ENCODE measurements around the gene IMPACT.

IMPACT gene

GRCh38 chr18:24465486-24465885 is 39.0 kb downstream of the IMPACT start:
- Histone ChIP-seq H3K4me3 (ENCODE audit: low read depth in 1 of 2, low read length in 1 of 2) (peak overlapping the region; percentile 47), H3K9me3 (no peaks in the 10 kb centered on the region), H3K27me3 (no peaks in the 10 kb centered on the region), H3K27ac (peak overlapping the region; percentile 84), H3K36me3 (no peaks in the 10 kb centered on the region), H3K4me1 (ENCODE audit: control insufficient read depth in 1 of 2, insufficient read depth in 1 of 2, low read depth in 1 of 2, low read length in 1 of 2) (peaks cover 69 to 73% of the 10 kb centered on the region in 2 experiments)
- TF ChIP-seq, protein P1, sequence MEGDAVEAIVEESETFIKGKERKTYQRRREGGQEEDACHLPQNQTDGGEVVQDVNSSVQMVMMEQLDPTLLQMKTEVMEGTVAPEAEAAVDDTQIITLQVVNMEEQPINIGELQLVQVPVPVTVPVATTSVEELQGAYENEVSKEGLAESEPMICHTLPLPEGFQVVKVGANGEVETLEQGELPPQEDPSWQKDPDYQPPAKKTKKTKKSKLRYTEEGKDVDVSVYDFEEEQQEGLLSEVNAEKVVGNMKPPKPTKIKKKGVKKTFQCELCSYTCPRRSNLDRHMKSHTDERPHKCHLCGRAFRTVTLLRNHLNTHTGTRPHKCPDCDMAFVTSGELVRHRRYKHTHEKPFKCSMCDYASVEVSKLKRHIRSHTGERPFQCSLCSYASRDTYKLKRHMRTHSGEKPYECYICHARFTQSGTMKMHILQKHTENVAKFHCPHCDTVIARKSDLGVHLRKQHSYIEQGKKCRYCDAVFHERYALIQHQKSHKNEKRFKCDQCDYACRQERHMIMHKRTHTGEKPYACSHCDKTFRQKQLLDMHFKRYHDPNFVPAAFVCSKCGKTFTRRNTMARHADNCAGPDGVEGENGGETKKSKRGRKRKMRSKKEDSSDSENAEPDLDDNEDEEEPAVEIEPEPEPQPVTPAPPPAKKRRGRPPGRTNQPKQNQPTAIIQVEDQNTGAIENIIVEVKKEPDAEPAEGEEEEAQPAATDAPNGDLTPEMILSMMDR (IDR thresholded peaks at IDR 0.05): no peak

DNA sequence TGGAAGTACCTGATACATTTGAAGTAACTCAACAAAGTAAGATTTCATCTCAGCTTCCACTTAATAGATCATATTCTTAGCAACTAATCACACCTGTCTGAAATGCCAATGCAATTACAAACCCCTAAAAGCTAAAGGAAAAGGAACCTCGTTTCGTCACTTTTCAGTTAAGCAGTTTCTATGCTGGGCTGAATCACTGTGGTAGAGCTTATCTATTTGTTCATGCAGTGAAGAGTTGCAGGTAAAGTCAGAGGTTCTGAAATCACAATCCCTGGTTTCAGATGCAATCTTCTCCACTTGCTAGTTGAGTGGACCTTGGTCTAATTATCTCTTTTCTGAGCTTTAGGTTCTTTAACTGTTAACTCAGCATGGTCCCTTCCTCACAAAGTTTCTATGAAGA is 40.3 kb downstream of the IMPACT start:
- H3K9me3 ChIP-seq: no peaks in the 10 kb centered on the region
- no peaks in the 10 kb centered on the region for H3K27me3 ChIP-seq
- peaks cover 56 to 60% of the 10 kb centered on the region in 2 experiments for H3K4me1 ChIP-seq (ENCODE audit: control insufficient read depth in 1 of 2, insufficient read depth in 1 of 2, low read depth in 1 of 2, low read length in 1 of 2)
- H3K4me3 ChIP-seq (ENCODE audit: low read depth in 1 of 2, low read length in 1 of 2): no peak overlapping the region
- H3K27ac ChIP-seq: peak overlapping the region; percentile 84
- TF ChIP-seq, protein P1 (IDR thresholded peaks at IDR 0.05): no peak
- no peaks in the 10 kb centered on the region for H3K36me3 ChIP-seq

GRCh38 chr18:24470022-24470618 is 43.6 kb downstream of the IMPACT start:
- no peaks in the 10 kb centered on the region for H3K9me3 ChIP-seq
- no peaks in the 10 kb centered on the region for H3K27me3 ChIP-seq
- no peak overlapping the region for H3K27ac ChIP-seq
- TF ChIP-seq, protein P1 (IDR thresholded peaks at IDR 0.05): no peak
- H3K4me1 ChIP-seq (ENCODE audit: control insufficient read depth in 1 of 2, insufficient read depth in 1 of 2, low read depth in 1 of 2, low read length in 1 of 2): peaks cover 38 to 45% of the 10 kb centered on the region in 2 experiments
- H3K4me3 ChIP-seq (ENCODE audit: low read depth in 1 of 2, low read length in 1 of 2): no peak overlapping the region
- no peaks in the 10 kb centered on the region for H3K36me3 ChIP-seq

DNA sequence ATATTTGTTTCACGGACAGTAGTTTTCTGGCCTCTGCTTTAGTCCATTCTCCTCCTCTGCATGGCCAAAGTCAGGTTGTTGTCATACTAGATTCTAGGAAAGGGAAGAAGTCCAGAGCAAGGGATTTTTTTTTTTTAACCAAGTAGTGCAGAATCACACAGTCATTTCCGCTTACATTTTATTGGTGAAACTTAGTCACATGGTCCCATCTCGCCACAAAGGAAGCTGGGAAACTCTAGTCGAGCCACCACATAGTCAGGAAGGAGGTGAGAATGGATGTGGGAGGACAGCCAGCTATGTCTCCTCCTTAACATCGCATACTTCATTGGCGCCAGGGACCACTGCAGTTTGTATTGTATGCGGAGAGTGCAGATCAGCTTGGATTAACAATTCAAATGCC is 44.3 kb downstream of the IMPACT start:
- no peaks in the 10 kb centered on the region for H3K9me3 ChIP-seq
- TF ChIP-seq, protein P1 (IDR thresholded peaks at IDR 0.05): no peak
- no peak overlapping the region for H3K4me3 ChIP-seq (ENCODE audit: low read depth in 1 of 2, low read length in 1 of 2)
- no peak overlapping the region for H3K27ac ChIP-seq
- no peaks in the 10 kb centered on the region for H3K27me3 ChIP-seq
- no peaks in the 10 kb centered on the region for H3K36me3 ChIP-seq
- peaks cover 36 to 44% of the 10 kb centered on the region in 2 experiments for H3K4me1 ChIP-seq (ENCODE audit: control insufficient read depth in 1 of 2, insufficient read depth in 1 of 2, low read depth in 1 of 2, low read length in 1 of 2)

DNA sequence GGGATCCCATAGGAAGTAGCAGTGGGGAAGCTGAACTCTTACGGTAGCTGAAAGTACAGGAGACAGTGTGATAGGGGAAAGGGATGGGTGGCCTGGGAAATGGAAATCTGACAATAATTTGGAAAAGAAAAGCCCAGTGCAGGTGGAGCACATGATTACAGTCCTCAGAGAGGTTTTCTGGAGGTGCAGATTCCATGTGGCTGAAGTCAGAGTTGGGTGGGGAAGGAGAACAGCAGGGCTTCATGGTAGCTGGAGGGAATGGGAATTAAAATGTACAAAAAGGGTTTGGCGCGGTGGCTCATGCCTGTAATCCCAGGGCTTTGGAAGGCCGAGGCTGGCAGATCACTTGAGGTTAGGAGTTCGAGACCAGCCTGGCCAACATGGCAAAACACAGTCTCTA is 46.1 kb downstream of the IMPACT start:
- Histone ChIP-seq H3K27me3 (no peaks in the 10 kb centered on the region), H3K4me3 (ENCODE audit: low read depth in 1 of 2, low read length in 1 of 2) (no peak overlapping the region), H3K36me3 (no peaks in the 10 kb centered on the region), H3K9me3 (no peaks in the 10 kb centered on the region), H3K4me1 (ENCODE audit: control insufficient read depth in 1 of 2, insufficient read depth in 1 of 2, low read depth in 1 of 2, low read length in 1 of 2) (peaks cover 21 to 31% of the 10 kb centered on the region in 2 experiments), H3K27ac (no peak overlapping the region)
- TF ChIP-seq, protein P1 (IDR thresholded peaks at IDR 0.05): no peak
